Neural crest cell (in vitro differentiated cells): Measurements from ENCODE around the gene AATK. TPM values are rescaled to one million over a fixed set of nuclear protein-coding genes. Genes with fewer than 3 reads are reported as not detected.

Experiments used
- DNase-seq: peaks from one replicate; pipeline ENCODE4 v3.0.0; 2021; ENCODE audit warnings: low read depth, mixed read lengths, low spot score
- H3K27ac Mint-ChIP-seq: one replicate; pipeline ENCODE4 v1.8.0; 2021; ENCODE audit warnings: mild to moderate bottlenecking, mixed read lengths; ENCODE audit not compliant: unreplicated experiment
- H3K27me3 Mint-ChIP-seq: 2 replicates; pipeline ENCODE4 v1.8.0; 2021; ENCODE audit warnings: low read depth, mild to moderate bottlenecking, mixed read lengths
- H3K36me3 Mint-ChIP-seq: 2 replicates; pipeline ENCODE4 v1.8.0; 2021; ENCODE audit warnings: low read depth, mild to moderate bottlenecking, mixed read lengths
- H3K4me1 Mint-ChIP-seq: 2 replicates; pipeline ENCODE4 v1.8.0; 2021; ENCODE audit warnings: mixed read lengths
- H3K4me3 Mint-ChIP-seq: one replicate; pipeline ENCODE4 v1.8.0; 2021; ENCODE audit warnings: mild to moderate bottlenecking, mixed read lengths
- H3K9me3 Mint-ChIP-seq: 2 replicates; pipeline ENCODE4 v1.8.0; 2021; ENCODE audit warnings: mixed read lengths
- total RNA-seq: library from RNA; stranded (reverse); gene quantifications from 2 replicates; pipeline ENCODE4 v1.2.1, GENCODE V29; 2021
- TF ChIP-seq, protein P1 (sequence below): fragments of 200-600 bp; sonication (generic); conservative IDR thresholded peaks from 2 replicates; pipeline ENCODE4 v1.5.0; 2021; ENCODE audit warnings: antibody characterized with exemption, mild to moderate bottlenecking

Gene AATK
- total RNA-seq, 1 donor from 2014 or later, result 6.0 TPM

GRCh38 chr17:81152288-81152828 lies 13.7 kb downstream of the AATK start:
- Mint-ChIP-seq H3K36me3 (no peaks in the 10 kb centered on the region), H3K4me1 (peaks cover 3% of the 10 kb centered on the region)
- TF ChIP-seq, protein P1, sequence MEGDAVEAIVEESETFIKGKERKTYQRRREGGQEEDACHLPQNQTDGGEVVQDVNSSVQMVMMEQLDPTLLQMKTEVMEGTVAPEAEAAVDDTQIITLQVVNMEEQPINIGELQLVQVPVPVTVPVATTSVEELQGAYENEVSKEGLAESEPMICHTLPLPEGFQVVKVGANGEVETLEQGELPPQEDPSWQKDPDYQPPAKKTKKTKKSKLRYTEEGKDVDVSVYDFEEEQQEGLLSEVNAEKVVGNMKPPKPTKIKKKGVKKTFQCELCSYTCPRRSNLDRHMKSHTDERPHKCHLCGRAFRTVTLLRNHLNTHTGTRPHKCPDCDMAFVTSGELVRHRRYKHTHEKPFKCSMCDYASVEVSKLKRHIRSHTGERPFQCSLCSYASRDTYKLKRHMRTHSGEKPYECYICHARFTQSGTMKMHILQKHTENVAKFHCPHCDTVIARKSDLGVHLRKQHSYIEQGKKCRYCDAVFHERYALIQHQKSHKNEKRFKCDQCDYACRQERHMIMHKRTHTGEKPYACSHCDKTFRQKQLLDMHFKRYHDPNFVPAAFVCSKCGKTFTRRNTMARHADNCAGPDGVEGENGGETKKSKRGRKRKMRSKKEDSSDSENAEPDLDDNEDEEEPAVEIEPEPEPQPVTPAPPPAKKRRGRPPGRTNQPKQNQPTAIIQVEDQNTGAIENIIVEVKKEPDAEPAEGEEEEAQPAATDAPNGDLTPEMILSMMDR, result no peak

DNA sequence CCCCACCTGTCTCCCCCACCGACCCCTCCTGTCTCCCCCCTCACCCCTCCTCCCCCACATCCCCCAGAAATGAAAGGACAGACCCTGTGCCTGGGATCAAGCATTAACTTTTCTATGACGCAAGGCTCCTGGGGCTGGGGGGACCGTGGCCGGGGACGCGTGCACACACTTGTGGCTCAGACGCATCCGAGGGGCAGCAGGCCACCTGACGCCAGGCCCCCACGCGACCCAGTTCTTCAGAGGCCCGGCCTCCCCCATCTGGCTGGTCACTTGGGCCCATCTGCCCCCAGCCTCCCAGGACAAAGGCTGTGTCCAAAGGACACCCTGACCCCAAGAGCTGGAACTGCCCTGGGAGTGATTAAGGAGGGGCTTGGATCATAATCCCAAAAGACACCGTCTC lies 14.7 kb downstream of the AATK start:
- TF ChIP-seq, protein P1, result no peak
- Mint-ChIP-seq H3K27me3 (no peaks in the 10 kb centered on the region), H3K4me1 (peaks cover 3% of the 10 kb centered on the region), H3K27ac (no peak overlapping the region), H3K36me3 (no peaks in the 10 kb centered on the region), H3K4me3 (no peak overlapping the region), H3K9me3 (no peaks in the 10 kb centered on the region)
- DNase-seq, result no peak

More at GRCh38 chr17:81152288-81152828, 13.7 kb downstream of the AATK start:
- H3K4me3 Mint-ChIP-seq, result no peak overlapping the region
- no peak for DNase-seq
- H3K9me3 Mint-ChIP-seq, result no peaks in the 10 kb centered on the region
- H3K27me3 Mint-ChIP-seq, result no peaks in the 10 kb centered on the region
- no peak overlapping the region for H3K27ac Mint-ChIP-seq

DNA sequence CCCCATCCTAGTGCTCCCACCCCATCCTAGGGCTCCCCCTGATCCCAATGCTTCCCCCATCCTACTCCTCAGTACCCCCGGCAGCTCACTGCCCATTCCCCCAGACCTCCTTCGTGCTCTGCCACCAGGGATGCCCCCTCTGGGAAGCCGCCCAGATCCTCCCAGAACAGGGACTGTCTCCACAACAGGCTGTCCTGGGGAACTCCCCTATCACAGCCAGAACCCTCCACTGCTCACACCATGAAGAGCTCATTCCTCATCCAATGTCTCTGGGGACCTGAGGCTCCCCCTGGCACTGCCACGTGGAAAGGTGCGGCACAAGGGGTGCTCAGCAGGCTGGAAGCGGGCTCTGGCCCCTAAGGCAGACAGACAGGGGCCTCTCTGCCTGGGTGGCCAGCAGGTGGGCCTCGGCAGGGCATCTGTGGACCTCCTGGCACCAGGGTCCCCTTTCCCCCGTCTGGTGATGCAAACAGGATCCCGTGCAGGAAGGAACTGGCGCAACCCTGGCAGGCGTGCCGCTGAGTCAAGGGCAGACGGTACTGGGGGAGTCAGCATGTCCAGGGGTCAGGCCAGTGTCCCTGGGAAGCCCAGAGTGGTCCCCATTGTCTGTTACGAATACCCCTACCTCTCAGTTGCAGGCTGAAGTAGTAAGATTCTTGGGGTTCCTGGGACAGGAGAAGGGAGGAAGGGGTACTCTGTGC lies 15.5 kb downstream of the AATK start:
- TF ChIP-seq, protein P1, result no peak
- no peak for DNase-seq
- H3K27me3 Mint-ChIP-seq, result no peaks in the 10 kb centered on the region
- H3K4me3 Mint-ChIP-seq, result no peak overlapping the region
- H3K36me3 Mint-ChIP-seq, result no peaks in the 10 kb centered on the region
- no peak overlapping the region for H3K27ac Mint-ChIP-seq
- peaks cover 3% of the 10 kb centered on the region for H3K4me1 Mint-ChIP-seq
- no peaks in the 10 kb centered on the region for H3K9me3 Mint-ChIP-seq

- H3K27me3 Mint-ChIP-seq, result no peaks in the 10 kb centered on the region
- no peak overlapping the region for H3K4me3 Mint-ChIP-seq
- no peaks in the 10 kb centered on the region for H3K36me3 Mint-ChIP-seq
- no peak for DNase-seq
- peaks cover 3% of the 10 kb centered on the region for H3K4me1 Mint-ChIP-seq
- no peaks in the 10 kb centered on the region for H3K9me3 Mint-ChIP-seq
- TF ChIP-seq, protein P1, result no peak
- no peak overlapping the region for H3K27ac Mint-ChIP-seq
Measured at GRCh38 chr17:81148986-81149533, 17.0 kb downstream of the AATK start.

DNA sequence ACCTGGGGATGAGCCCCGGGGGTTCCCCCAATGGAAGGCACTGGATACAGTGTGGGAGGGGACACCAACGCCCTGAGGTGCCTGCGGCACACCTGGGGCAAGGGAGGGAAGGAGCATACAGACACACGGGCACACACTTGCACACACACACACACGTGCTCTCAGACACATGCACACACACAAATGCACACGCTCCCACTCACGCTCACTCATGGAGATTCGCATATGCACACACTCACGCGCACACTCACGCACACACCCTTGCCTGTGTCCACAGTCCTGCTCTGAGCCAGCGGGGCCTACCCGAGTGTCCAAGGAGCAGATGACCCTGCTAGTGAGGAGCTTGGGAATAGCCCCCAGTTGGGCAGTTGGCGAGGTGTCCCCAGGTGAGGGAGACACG lies 17.4 kb downstream of the AATK start:
- no peaks in the 10 kb centered on the region for H3K9me3 Mint-ChIP-seq
- no peaks in the 10 kb centered on the region for H3K27me3 Mint-ChIP-seq
- DNase-seq, result no peak
- H3K36me3 Mint-ChIP-seq, result no peaks in the 10 kb centered on the region
- H3K27ac Mint-ChIP-seq, result no peak overlapping the region
- TF ChIP-seq, protein P1, result no peak
- H3K4me3 Mint-ChIP-seq, result no peak overlapping the region
- H3K4me1 Mint-ChIP-seq, result peaks cover 3% of the 10 kb centered on the region
